HG03354 (cell line): ENCODE measurements around the gene PMEL.
"Not testable (repeated sequence)": the region's sequence is repeated elsewhere in the genome, so short reads cannot be mapped to it uniquely, and the experiment has no call there.

Experiments used
- ATAC-seq: cut with Tn5 transposase; IDR thresholded peaks from one replicate; pipeline ENCODE4 v1.9.1; 2021; ENCODE audit warnings: mild to moderate bottlenecking; ENCODE audit not compliant: unreplicated experiment, poor library complexity, severe bottlenecking

The PMEL gene

GRCh38 chr12:55984861-55985260 lies 19.0 kb upstream of the PMEL start:
- ATAC-seq, result no peak

- ATAC-seq, result no peak
Measured at GRCh38 chr12:55983232-55983842, 17.5 kb upstream of the PMEL start.

GRCh38 chr12:55982319-55982936 lies 16.6 kb upstream of the PMEL start:
- ATAC-seq, result peak; percentile 94

GRCh38 chr12:55981882-55982281 lies 16.0 kb upstream of the PMEL start:
- not testable (repeated sequence) for ATAC-seq

- no peak for ATAC-seq
Measured at GRCh38 chr12:55979069-55979468, 13.2 kb upstream of the PMEL start.

GRCh38 chr12:55978393-55978792 lies 12.6 kb upstream of the PMEL start:
- no peak for ATAC-seq

GRCh38 chr12:55974308-55974730 lies 8.5 kb upstream of the PMEL start:
- peak; percentile 29 for ATAC-seq

GRCh38 chr12:55973599-55974307 lies 7.9 kb upstream of the PMEL start, which contains the start of gene RAB5B:
RAB5B (plus strand) TSS chr12:55974078; CDS start chr12:55986961, 12,883 bp downstream.
- ATAC-seq, result peak; percentile 92

GRCh38 chr12:55972911-55973598 lies 7.2 kb upstream of the PMEL start:
- no peak for ATAC-seq

GRCh38 chr12:55972456-55972855 lies 6.6 kb upstream of the PMEL start:
- no peak for ATAC-seq

- no peak for ATAC-seq
Measured at GRCh38 chr12:55972042-55972441, 6.2 kb upstream of the PMEL start.

- ATAC-seq, result no peak
Measured at GRCh38 chr12:55970775-55971174, 4.9 kb upstream of the PMEL start.

GRCh38 chr12:55969356-55969755 lies 3.5 kb upstream of the PMEL start:
- ATAC-seq, result no peak

GRCh38 chr12:55966408-55967281 lies 803 bp upstream of the PMEL start, which contains the start of gene CDK2:
CDK2 (plus strand) TSS chr12:55966830; CDS start chr12:55967009, 179 bp downstream.
- ATAC-seq, result peak; percentile 97

- no peak for ATAC-seq
Measured at GRCh38 chr12:55965240-55965639, 602 bp downstream of the PMEL start.

GRCh38 chr12:55963760-55964159 lies 2.1 kb downstream of the PMEL start:
- no peak for ATAC-seq

GRCh38 chr12:55957106-55957859 lies 8.6 kb downstream of the PMEL start:
- ATAC-seq, result no peak

GRCh38 chr12:55955800-55956508 lies 9.9 kb downstream of the PMEL start:
- no peak for ATAC-seq
